Neural cell (in vitro differentiated cells): ENCODE data around the gene PSMC3.

ENCODE experiments used
- EP300 ChIP-seq: fragments of 450-650 bp; conservative IDR thresholded peaks from 2 replicates; pipeline ENCODE4 v1.6.1; 2014; ENCODE audit warnings: antibody characterized with exemption, mild to moderate bottlenecking, moderate library complexity; ENCODE audit not compliant: poor library complexity, severe bottlenecking
- EZH2 ChIP-seq: fragments of 200-600, 300-800 bp; shearing (Covaris generic), sonication (generic); IDR thresholded peaks from 2 replicates; pipeline ENCODE4 v1.6.1; 2014; ENCODE audit warnings: antibody characterized with exemption, low read length, borderline replicate concordance, mild to moderate bottlenecking; ENCODE audit not compliant: insufficient read depth, poor library complexity, severe bottlenecking
- POLR2AphosphoS5 ChIP-seq: IDR thresholded peaks from 2 replicates; pipeline ENCODE4 v1.6.1; 2012
- RAD21 ChIP-seq: fragments of 450-650 bp; conservative IDR thresholded peaks from 2 replicates; pipeline ENCODE4 v1.6.1; 2014; ENCODE audit warnings: antibody characterized with exemption, mild to moderate bottlenecking, moderate library complexity
- TAF1 ChIP-seq: IDR thresholded peaks from 2 replicates; pipeline ENCODE4 v1.6.1; 2012; ENCODE audit warnings: low read depth
- TF ChIP-seq, protein P1 (sequence below): fragments of 450-650 bp; IDR thresholded peaks from 2 replicates; pipeline ENCODE4 v1.5.1; 2014; ENCODE audit warnings: antibody characterized with exemption, mild to moderate bottlenecking, moderate library complexity; ENCODE audit not compliant: poor library complexity, severe bottlenecking
- TF ChIP-seq, protein P2 (sequence below): IDR thresholded peaks from 2 replicates; pipeline ENCODE4 v1.6.1; 2012; ENCODE audit warnings: borderline replicate concordance

DNA sequence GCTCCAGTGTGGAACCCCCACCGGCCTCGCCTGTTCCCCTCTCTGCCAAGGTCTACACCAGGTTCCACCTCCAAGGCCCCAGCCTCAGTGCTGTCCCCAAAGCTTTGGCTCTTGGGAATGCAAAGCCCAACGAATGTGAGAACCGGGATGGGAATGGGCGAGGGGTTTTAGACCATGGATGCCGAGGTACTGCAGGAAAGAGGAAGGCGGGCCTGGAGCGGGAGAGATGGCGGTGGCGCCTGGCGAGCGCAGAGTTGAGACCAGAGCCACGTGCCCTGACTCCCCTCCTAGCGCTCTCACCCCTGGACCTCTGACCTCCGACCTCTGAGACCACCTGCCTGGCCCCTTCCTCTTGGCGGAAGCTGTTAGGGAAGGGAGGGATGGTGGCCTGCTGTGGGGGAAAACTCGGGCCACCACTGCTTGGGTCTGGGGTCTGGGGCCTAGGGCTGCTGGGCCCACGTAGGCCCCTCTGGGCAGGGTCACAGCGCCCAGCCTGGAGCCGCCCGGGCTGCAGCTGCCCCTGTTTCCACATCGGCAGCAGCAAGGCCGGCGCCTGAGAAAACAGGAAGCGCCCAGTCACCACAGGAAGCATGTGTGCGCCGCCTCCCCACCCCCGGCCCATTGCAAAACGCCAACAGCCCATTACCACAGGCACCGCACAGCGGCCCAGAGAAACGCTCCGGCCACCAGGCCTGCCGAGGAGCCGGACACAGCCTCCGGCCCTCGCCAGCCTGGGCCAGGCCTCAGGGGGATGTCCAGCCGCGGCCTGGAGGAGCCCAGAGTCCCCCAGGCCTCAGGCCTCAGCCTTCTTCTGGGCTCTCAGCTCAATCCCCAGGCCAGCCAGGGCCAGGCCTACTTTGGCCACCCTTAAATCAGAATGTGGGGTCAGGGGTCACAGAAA is 31.7 kb downstream of the PSMC3 start:
- TF ChIP-seq, protein P1, sequence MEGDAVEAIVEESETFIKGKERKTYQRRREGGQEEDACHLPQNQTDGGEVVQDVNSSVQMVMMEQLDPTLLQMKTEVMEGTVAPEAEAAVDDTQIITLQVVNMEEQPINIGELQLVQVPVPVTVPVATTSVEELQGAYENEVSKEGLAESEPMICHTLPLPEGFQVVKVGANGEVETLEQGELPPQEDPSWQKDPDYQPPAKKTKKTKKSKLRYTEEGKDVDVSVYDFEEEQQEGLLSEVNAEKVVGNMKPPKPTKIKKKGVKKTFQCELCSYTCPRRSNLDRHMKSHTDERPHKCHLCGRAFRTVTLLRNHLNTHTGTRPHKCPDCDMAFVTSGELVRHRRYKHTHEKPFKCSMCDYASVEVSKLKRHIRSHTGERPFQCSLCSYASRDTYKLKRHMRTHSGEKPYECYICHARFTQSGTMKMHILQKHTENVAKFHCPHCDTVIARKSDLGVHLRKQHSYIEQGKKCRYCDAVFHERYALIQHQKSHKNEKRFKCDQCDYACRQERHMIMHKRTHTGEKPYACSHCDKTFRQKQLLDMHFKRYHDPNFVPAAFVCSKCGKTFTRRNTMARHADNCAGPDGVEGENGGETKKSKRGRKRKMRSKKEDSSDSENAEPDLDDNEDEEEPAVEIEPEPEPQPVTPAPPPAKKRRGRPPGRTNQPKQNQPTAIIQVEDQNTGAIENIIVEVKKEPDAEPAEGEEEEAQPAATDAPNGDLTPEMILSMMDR, result no peak
- no peak for TF ChIP-seq EP300
- no peak for TF ChIP-seq EZH2
- TF ChIP-seq POLR2AphosphoS5, result no peak
- no peak for TF ChIP-seq TAF1
- TF ChIP-seq, protein P2, sequence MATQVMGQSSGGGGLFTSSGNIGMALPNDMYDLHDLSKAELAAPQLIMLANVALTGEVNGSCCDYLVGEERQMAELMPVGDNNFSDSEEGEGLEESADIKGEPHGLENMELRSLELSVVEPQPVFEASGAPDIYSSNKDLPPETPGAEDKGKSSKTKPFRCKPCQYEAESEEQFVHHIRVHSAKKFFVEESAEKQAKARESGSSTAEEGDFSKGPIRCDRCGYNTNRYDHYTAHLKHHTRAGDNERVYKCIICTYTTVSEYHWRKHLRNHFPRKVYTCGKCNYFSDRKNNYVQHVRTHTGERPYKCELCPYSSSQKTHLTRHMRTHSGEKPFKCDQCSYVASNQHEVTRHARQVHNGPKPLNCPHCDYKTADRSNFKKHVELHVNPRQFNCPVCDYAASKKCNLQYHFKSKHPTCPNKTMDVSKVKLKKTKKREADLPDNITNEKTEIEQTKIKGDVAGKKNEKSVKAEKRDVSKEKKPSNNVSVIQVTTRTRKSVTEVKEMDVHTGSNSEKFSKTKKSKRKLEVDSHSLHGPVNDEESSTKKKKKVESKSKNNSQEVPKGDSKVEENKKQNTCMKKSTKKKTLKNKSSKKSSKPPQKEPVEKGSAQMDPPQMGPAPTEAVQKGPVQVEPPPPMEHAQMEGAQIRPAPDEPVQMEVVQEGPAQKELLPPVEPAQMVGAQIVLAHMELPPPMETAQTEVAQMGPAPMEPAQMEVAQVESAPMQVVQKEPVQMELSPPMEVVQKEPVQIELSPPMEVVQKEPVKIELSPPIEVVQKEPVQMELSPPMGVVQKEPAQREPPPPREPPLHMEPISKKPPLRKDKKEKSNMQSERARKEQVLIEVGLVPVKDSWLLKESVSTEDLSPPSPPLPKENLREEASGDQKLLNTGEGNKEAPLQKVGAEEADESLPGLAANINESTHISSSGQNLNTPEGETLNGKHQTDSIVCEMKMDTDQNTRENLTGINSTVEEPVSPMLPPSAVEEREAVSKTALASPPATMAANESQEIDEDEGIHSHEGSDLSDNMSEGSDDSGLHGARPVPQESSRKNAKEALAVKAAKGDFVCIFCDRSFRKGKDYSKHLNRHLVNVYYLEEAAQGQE, result no peak
- no peak for TF ChIP-seq RAD21
